ENCODE results near the gene TGM1.

Gene TGM1

DNA sequence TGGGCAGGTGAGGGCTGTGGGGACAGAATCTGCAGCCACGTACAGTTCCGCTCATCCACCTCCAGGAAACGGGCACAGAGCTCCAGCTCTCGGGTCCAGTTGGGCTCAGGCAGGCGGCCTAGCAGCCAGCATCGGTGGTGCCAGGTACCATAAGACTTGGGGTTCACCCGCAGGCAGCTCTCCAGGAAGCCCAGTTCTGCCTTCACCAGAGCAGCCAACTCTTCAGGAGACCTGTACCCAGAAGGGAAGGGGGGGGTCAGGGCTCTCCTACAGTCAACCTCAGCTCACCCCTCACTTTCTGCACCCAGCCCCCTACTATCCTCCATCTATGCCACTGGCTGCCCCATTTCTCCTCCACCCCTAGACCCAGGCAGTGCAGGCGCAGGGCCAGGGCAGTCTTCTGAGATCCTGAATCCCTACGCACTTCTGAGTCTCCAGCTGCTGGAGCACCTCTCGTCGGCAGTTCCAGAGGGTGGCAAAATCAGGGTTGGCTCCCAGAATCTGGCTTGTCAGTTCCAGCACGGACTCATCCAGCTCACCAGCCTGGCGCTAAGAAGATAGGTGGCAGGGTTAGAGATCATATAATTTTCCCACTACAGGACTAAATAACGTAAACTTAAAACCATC is 7.0 kb upstream of the TGM1 start:
- DNase-seq, result no peak

DNA sequence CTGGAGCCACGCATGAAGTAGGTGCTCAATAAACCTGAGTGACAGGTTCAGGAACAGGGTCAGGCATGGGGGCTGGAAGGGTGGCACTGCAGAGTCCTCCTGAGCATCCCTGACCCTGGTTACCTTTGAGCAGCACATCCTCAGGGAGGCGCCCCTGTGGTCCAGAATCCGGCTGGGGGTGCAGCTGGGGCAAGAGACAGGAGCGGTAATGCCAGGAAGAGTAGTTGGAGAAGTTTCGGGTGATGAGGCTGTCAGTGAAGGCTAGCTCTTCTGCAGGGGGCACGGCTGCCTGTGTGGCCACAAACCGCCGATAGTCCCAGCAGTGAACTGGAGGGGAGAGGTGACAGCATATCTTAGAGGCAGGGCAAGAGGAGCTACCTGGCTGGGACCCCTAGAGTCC is 6.4 kb upstream of the TGM1 start:
- DNase-seq, result no peak

DNA sequence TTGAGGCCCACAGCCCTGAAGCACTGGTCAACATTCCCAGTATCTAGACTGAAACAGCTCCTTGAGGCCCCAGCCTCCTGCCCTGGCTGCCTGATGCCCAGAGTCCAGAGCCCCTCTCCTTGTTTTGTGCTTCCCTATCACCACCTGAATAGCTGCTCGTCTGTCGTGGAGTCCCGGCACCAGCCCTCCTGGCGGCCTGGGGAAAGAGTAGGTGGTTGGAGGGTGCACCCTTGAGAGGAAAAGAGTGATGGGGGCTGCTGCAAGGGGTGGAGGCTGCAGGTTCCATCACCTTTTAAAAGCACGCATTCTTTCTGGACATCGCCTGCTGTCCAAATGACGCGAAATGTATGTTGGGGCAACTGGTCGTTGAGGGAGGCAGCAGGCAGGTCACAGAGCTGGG is 5.2 kb upstream of the TGM1 start:
- no peak for DNase-seq

DNA sequence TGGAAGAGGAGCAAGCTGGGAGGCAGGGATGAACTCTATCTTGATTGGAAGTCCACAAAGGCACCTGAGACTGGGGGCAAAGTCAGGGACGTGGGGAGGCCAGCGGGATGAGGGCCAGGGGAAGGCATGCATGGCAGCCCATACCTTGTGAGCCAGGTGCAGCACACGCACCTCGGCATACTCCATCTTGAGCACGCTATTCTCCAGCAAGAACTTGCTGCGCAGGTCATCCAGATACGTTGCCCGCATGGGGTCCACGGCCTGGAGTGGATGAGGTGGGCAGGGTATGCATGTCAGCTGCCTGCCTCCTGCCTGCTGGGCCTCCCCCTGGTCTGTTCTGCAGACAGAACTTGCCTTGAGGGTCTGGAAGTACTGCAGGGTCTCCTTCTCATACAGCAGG is 4.5 kb upstream of the TGM1 start:
- DNase-seq, result no peak

DNA sequence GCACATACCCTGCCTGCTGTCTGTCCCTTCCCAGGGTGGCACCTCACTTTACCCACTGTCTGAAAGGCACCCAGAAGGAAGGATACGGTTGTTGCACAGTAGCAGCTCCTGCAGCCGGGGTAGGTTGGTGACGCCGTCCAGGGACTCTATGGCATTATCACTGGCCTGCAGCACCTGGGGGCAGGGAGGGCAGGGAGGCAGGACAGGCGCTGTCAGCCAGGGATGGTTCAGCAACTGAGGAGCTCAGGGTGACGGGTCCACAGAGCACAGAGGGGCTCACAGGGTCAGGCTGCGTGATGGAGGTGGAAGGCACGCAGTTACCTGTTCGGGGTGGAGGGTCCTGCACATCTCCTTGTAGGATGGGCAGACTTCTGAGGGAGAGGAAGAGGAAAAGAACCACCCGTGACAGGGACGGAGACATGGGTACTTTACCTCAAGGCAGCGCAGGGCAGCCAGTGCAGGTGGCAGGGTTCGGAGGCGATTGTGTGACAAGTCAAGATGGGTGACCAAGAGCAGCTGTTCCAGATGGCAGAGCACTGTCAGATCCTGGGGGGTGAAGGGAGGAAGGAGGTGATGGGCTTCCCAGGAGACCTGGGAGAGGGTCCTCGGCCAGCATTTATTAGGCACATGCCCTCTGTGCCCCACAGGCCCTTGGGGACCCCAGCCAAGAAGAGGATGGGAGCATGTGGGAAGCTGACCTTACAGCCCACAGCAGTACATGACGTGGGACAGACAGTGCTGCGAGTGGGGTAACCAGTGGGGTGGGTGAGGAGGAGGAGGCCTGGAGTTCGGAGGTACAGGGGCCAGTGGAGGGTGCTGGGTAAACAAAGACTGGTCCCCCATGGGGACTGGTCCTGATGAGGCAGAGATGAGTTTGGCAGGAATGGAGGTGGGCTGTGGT is 3.6 kb upstream of the TGM1 start:
- DNase-seq, result no peak

DNA sequence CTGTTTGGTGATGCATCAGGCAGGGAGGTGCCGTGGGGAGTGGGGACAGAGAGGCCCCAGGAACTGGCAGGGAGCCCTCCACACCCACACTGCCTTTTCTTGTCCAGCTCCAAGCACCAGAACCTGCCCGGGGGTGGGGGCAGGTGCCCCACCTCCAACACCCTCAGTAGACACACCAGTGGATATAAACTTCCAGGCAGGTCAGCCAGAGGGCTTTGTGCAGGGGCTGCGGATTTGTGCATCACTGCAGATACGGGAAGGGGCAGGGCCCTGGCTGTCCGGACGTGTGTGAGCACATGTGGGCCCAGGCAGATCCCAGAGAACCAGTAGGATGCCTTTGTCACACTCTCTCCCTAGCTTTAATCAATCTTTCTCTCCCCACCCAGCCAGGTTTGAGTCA is 1.3 kb upstream of the TGM1 start:
- no peak for DNase-seq

DNA sequence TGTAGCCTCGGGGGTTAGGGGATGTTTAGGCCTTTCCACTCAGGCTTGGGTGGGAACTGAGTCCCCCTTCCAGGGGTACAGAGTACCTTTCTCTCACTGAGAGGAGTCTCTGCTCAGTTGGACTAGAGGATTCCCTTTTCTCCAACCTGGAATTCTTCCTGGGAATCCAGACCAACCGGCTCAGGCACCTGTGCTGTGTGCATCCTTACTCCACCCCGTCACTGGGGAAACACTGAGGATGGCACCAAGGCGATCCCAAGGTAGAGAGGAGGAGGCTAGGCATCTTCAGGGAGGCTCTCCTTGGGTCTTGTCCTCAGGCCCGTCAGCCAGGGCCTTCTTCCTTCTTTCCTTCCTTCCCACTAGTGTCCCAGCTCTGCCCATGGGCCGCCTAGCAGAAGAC is 871 bp upstream of the TGM1 start:
- DNase-seq, result no peak

DNA sequence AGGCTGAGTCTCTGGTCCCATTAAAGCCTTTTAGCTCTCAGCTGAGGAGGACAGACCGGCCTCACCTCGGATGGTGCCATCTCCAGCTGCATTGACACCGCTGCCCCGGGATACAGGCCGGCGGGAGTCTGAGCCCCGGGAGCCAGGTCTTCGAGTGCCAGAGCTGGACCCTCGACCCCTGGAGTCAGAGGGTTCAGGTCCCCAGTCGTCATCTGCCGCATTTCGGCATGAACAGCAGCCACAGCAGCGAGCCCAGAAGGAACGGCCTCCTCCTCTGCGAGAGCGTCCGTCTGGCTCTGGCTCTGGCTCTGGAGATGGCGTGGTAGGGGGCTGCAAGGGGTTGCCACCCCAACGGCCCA is 1.0 kb downstream of the TGM1 start:
- no peak for DNase-seq

DNA sequence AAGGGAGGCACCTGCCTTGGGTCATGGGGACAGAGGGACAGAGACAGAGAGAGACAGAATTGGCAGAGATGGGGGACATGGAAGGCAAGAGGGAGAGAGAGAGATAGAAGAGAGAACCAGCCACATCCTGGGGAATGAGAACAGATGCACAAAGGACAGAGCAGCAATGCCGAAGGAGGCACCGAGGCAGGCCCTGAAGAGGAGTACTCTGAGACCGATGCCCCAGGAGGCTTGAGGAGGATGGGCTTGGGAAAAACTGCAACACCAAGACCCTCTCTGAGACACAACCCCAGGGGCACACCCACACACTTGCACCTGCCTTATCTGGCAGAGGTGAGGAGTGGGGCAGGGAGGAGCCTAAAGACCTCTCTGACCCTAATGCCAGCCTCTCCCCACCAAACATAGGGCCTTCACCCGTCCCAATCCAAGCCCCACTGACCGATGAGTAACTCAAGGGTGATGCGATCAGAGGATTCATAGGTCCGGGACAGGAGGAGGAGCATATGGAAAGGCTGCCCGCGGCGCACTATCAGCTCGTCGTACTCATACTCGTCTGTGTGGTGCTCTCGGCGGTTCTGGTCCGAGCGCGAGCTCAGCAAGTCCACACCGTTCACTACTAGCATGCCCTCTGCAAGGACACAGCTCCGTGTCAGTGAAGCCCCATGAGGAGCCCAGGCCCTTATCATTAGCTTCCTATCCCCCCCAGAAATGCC is 1.6 kb downstream of the TGM1 start:
- DNase-seq, result no peak

DNA sequence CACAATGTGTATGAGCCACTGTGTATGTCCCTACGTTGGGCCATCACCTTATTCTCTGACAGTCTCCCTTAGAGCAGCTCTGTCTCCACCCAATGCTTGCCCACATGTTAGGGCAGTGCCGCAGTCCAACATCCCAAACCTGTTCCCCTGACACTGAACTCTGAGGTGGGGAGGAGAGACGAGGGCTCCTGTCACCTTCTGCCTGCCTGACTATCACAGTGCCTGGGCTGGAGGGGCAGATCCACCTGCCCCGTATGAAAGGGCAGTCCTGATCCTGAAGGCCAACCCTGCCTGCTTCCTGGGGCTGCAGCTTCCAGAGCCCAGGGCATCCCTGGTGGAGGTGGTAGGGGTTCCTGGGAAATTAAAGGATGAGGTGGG is 2.2 kb downstream of the TGM1 start:
- no peak for DNase-seq

DNA sequence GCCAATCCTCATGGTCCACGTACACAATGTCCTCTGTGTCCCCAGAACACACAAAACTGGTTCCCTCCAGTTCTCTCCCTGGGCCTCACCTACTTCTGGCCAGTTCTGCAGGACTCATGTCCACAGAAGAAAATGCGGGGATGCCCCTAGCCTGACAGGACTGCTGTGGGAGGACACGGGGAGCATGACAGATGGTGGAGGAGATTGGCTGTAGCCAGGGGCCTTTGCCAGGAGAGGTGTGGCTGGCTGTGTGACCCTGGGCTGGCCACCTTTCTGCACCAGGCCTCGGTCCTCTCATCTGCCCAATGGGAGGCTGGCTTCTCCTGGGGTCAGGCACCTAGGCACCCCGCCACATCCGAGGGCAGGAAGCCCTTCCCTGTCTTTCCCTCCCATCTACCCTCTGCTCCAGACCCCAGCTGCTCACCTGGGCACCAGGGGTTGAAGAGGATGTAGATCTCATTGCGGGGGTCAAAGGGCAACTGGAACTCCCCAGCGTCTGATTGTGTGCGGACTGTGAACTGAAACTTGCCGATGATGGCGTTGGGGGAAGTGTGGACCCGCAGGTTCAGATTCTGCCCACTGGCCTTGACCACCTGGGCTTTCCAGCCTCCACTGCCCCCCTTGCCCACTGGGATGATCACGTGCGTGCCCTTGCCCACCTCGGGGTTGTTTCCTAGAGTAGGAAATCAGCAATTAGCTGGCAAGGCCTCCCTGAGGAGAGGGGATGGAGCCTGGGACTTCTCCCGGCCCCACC is 2.8 kb downstream of the TGM1 start:
- no peak for DNase-seq

DNA sequence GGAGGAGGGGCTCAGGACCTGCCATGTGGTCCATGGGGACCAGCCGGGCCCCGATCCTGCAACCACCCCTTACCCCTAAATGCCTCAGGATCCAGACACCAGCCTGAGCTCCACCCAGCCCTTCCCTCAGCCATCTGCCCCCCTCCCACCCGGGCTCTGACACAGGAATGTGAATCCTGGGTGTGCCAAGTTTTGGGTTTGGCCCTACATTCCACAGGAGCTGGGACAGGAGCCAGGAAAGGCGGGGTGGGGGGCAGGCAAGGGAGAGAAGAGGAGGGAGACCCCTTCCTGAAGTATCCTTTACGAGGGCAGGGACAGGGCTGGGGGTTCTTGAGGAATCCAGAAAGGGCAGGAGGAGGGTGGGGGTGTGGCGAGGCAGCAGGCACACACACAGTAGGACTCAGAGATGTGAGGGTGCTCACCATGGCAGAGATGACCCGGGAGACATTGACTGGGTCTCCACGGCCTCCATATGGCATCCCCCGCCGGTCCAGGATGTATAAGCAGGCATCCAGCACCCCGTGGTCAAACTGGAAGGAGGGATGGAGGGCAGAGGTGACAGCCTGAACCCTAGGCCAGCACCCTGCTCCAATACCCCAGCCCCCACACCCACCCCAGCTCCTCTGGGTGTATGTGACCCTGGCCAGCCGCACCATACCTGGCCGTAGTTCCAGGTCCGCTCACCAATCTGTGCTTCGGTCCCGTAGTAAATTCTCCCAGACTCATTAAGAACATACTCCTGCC is 3.5 kb downstream of the TGM1 start:
- DNase-seq, result no peak

DNA sequence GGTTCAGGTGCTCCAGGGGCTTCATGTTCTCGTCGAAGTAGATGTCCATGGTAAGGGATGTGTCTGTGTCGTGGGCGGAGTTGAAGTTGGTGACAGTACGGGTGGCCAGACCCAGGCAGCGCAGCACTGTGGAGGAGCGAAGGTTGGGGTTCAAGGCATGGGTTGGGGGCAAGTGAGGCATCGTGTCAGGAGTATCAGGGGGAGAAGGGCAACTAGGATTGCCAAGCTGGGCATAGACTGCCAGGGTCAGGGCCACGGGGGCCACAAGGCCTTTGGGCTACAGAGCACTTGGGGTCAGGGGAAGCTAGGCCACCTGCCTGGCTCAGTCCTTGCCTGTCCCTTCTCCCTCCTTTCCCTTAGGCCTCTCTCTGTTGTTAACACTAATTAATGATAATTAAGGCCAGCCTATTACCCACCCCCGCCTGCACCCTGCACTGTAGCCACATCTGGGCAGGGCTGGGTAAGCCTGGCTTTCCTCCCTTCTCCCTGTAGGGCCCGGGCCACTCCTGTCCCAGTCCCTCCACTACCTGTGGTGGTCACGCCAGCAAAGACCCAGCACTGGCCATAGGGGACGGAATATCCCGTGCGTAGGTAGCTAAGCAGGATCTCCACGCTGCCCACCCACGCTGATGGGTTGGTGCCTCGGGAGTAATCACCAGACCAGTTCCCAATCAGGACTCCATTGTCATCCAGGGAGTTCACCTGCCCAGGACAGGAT is 4.3 kb downstream of the TGM1 start:
- DNase-seq, result no peak

DNA sequence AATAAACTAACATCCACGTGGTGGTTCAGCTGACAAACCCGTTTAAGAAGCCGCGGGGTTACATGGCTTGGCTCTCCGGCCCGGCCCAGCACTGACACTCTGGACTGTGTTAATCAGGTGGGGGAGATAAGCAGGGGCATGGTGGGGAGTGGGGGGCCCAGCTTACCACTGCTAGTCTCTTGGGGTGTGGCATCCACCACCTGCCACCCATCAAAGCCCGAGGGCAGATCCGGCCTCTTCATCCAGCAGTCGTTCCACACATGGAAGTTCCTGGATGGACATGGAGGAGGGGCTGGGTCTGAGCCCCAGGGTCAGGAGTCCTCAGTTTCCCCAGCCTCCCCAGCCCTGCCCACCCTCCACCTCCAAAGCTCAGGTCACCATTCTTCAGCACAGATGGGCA is 4.9 kb downstream of the TGM1 start:
- no peak for DNase-seq

DNA sequence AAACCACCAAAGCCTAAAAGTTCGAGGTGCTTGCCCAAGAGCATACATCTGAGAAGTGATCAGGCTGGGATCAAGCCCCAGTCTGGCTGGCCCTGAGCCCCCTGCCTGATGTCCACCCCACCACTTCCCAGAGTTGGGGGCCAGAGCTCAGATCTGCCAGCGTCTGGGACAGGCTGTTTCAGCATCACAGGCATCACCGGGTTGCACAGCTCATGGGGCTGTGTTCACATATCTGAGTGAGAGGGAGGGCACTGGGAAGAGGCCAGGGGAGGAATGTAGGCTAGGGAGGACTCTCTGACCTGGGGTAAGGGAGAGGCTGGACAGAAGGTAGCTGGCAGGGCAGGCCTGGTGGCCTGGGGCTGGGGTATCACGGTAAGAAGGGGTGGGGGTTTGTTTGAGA is 6.0 kb downstream of the TGM1 start:
- no peak for DNase-seq

DNA sequence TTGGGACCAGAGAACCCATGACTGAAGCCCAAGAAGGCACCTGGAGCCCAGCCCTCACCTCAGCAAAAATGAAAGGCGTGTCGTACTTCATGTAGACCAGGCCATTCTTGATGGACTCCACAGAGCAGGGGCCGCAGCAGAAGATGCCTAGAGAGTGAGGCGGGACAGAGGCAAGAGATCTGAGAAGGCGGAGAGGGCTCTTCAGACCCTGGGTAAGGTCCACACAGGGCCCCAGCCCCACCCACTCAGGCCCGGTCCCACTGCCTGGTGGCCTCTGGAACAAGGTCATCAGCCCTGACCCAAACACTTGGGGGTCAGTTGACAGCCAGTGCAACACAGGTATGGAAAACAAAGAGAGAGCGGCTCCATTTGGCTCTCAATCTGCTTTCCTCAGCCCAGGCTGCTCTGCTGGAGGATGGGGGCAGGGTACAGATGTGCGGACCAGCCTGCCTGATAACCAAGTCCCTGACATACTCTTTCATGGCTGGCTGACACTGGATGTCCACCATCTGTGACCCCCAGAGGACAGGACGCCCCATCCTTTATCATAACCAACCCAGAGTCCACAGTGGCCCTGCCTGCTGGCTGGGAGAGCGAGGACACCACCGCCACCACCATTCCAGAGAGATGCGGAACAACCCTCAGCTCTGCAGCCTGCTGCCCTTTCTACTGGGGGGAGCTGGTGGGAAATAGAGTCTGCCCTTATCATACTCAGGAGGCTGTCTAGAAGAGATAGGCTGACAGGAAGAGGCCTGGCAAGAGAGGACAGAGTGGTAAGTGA is 6.9 kb downstream of the TGM1 start:
- DNase-seq, result no peak

DNA sequence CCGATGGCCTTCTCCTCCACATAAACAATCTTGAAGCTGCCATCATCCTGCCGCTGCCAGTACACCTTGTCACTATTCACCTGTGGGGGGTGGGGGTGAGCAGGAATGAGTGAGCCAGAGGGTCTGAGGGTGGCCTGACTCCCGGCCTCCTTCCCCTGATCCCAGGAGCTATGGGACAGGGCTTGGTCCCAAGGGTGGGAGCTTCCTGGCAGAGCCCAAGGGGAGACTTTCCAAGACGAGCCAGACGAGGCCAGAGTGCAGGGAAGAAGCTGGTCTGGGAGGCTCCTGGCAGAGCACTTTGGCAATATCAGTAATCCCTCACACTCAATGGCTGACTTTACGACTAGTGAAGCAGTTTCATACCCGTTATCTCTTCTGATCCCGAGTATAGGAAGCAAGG is 7.5 kb downstream of the TGM1 start:
- no peak for DNase-seq

DNA sequence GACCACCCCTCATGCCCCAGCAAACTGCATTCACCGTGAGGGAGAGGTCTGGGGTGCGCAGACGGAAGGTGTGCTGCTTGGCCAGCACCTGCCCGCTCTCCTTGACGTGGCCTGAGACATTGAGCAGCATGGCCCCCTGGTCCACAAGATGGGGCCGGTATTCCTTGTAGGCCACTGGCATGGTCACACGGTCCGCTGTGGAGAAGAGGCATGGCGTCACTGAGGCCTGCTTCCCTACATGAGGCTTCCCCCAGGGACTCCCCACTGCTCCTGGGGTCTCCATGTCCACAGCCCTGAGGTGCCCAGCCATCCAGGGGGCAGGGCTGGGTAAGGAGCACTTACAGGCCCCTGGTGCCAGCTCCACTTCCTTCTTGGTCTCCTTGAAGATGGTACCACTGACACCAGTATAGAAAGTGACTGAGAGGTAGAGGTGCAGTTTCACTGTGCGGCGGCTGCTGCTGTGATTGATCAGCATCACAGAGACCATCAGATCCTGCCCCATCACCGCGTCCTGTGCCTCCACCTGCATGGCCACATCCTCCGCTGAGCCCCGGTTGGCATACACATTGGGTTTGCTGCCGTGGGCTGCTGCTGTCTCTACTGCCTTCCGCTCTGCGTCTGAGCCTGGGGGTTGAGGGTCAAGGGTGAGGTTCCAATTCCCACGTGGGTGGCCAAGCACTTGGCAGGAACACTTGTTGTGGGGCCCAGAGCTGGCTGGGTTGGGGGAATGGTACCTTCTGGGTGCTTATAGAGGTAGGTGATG is 8.2 kb downstream of the TGM1 start:
- DNase-seq, result no peak

DNA sequence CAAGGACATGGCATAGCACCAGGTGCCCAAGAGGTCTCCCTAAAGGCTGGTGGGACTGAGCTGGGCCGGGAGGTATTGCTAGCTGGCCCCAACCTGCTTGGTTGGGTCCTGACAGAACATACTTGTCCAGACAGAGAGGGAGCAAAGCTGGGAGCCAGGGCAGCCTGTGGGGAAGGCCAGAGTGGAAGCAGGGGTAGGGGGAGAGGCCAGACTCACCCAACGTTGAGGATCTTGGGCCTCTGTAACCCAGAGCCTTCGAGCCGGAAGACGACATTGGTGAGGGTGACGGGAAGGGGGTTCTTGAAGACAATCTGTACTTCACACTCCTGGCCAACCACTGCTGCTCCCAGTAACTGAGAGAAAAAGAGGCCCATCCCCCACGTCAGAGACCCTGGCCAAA is 9.0 kb downstream of the TGM1 start:
- DNase-seq, result no peak
